ENCODE measurements around the gene MALAT1. TPM values are rescaled to one million over a fixed set of nuclear protein-coding genes. Genes with fewer than 3 reads are reported as not detected.
"Not testable (repeated sequence)": the region's sequence is repeated elsewhere in the genome, so short reads cannot be mapped to it uniquely, and the experiment has no call there.

The MALAT1 gene
- total RNA-seq, 1 donor from 2014 or later = 1,605 TPM

GRCh38 chr11:65516135-65516968 is 17.5 kb downstream of the MALAT1 start:
- no peak overlapping the region for H3K4me3 ChIP-seq (ENCODE audit: low read depth, low read length)
- H3K27me3 ChIP-seq (ENCODE audit: control insufficient read depth, insufficient read depth, low read length) = no peaks in the 10 kb centered on the region
- TF ChIP-seq CTCF (IDR thresholded peaks at IDR 0.05; ENCODE audit: insufficient read depth, low read length, poor library complexity, severe bottlenecking) = no peak
- no peaks in the 10 kb centered on the region for H3K36me3 ChIP-seq (ENCODE audit: control insufficient read depth, insufficient read depth, low read length)
- no peak for DNase-seq (ENCODE audit: low read depth)

- not testable (repeated sequence) for H3K36me3 ChIP-seq (ENCODE audit: control insufficient read depth, insufficient read depth, low read length); H3K4me3 ChIP-seq (ENCODE audit: low read depth, low read length); DNase-seq (ENCODE audit: low read depth); H3K27me3 ChIP-seq (ENCODE audit: control insufficient read depth, insufficient read depth, low read length)
Observed at GRCh38 chr11:65518941-65519549, 20.2 kb downstream of the MALAT1 start.

GRCh38 chr11:65521777-65522521 is 23.1 kb downstream of the MALAT1 start:
- not testable (repeated sequence) for DNase-seq (ENCODE audit: low read depth); H3K36me3 ChIP-seq (ENCODE audit: control insufficient read depth, insufficient read depth, low read length); H3K27me3 ChIP-seq (ENCODE audit: control insufficient read depth, insufficient read depth, low read length); H3K4me3 ChIP-seq (ENCODE audit: low read depth, low read length)

GRCh38 chr11:65522718-65523630 is 24.1 kb downstream of the MALAT1 start:
- not testable (repeated sequence) for H3K27me3 ChIP-seq (ENCODE audit: control insufficient read depth, insufficient read depth, low read length); H3K4me3 ChIP-seq (ENCODE audit: low read depth, low read length); H3K36me3 ChIP-seq (ENCODE audit: control insufficient read depth, insufficient read depth, low read length); DNase-seq (ENCODE audit: low read depth)

- not testable (repeated sequence) for H3K27me3 ChIP-seq (ENCODE audit: control insufficient read depth, insufficient read depth, low read length); H3K36me3 ChIP-seq (ENCODE audit: control insufficient read depth, insufficient read depth, low read length); DNase-seq (ENCODE audit: low read depth); H3K4me3 ChIP-seq (ENCODE audit: low read depth, low read length)
Observed at GRCh38 chr11:65523631-65523968, 24.8 kb downstream of the MALAT1 start.

- H3K36me3 ChIP-seq (ENCODE audit: control insufficient read depth, insufficient read depth, low read length) = peaks cover 5% of the 10 kb centered on the region
- peak overlapping the region; percentile 24 for H3K4me3 ChIP-seq (ENCODE audit: low read depth, low read length)
- TF ChIP-seq CTCF (IDR thresholded peaks at IDR 0.05; ENCODE audit: insufficient read depth, low read length, poor library complexity, severe bottlenecking) = no peak
- H3K27me3 ChIP-seq (ENCODE audit: control insufficient read depth, insufficient read depth, low read length) = no peaks in the 10 kb centered on the region
- DNase-seq (ENCODE audit: low read depth) = no peak
Observed at GRCh38 chr11:65524014-65524740, 25.3 kb downstream of the MALAT1 start.

- Histone ChIP-seq H3K36me3 (ENCODE audit: control insufficient read depth, insufficient read depth, low read length) (peaks cover 5% of the 10 kb centered on the region), H3K4me3 (ENCODE audit: low read depth, low read length) (peak within 1 kb of the TSS; percentile 96), H3K27me3 (ENCODE audit: control insufficient read depth, insufficient read depth, low read length) (no peaks in the 10 kb centered on the region)
- no peak for TF ChIP-seq CTCF (IDR thresholded peaks at IDR 0.05; ENCODE audit: insufficient read depth, low read length, poor library complexity, severe bottlenecking)
- no peak for DNase-seq (ENCODE audit: low read depth)
Observed at GRCh38 chr11:65524741-65525545, 26.1 kb downstream of the MALAT1 start, which contains the start of gene SCYL1. Gene SCYL1 (plus strand): TSS chr11:65525083. CDS start chr11:65525154, 71 bp downstream.
